Smooth muscle cell (in vitro differentiated cells): Measurements from ENCODE around the gene SLC38A10. TPM values are rescaled to one million over a fixed set of nuclear protein-coding genes. Genes with fewer than 3 reads are reported as not detected.

Source experiments
- DNase-seq: peaks from one replicate; lab custom pipeline; 2025; ENCODE audit not compliant: unreplicated experiment; lab: John Stamatoyannopoulos, UW
- H2AFZ ChIP-seq: fragments of 200-600 bp; sonication (generic); 2 replicates; pipeline ENCODE4 v1.6.0; 2016; ENCODE audit warnings: antibody characterized with exemption, low read depth, mild to moderate bottlenecking
- H3F3A ChIP-seq: fragments of 200-600 bp; sonication (generic); 2 replicates; pipeline ENCODE4 v1.6.0; 2017; ENCODE audit warnings: antibody characterized with exemption, low read depth
- H3K27ac ChIP-seq: fragments of 200-600 bp; sonication (generic); 2 replicates; pipeline ENCODE4 v1.5.1; 2016; ENCODE audit warnings: low read depth, mild to moderate bottlenecking
- H3K27me3 ChIP-seq: fragments of 200-600 bp; sonication (generic); 2 replicates; pipeline ENCODE4 v1.6.1; 2016; ENCODE audit warnings: low read depth, mild to moderate bottlenecking
- H3K36me3 ChIP-seq: fragments of 200-600 bp; sonication (generic); 2 replicates; pipeline ENCODE4 v1.5.1; 2016; ENCODE audit warnings: low read depth
- H3K4me1 ChIP-seq: fragments of 200-600 bp; sonication (generic); 2 replicates; pipeline ENCODE4 v1.5.1; 2016; ENCODE audit warnings: low read depth
- H3K4me2 ChIP-seq: fragments of 200-600 bp; sonication (generic); 2 replicates; pipeline ENCODE4 v1.6.0; 2016; ENCODE audit warnings: mild to moderate bottlenecking
- H3K4me3 ChIP-seq: fragments of 200-600 bp; sonication (generic); 2 replicates; pipeline ENCODE4 v1.5.1; 2016; ENCODE audit warnings: mild to moderate bottlenecking
- H3K79me2 ChIP-seq: fragments of 200-600 bp; sonication (generic); 2 replicates; pipeline ENCODE4 v1.6.0; 2016; ENCODE audit warnings: low read depth, mild to moderate bottlenecking
- H3K9ac ChIP-seq: fragments of 200-600 bp; sonication (generic); 2 replicates; pipeline ENCODE4 v1.6.0; 2016; ENCODE audit warnings: low read depth
- H3K9me3 ChIP-seq: fragments of 200-600 bp; sonication (generic); replicated peaks from 2 replicates; pipeline ENCODE4 v1.5.1; 2016; ENCODE audit warnings: low read depth
- H4K20me1 ChIP-seq: fragments of 200-600 bp; sonication (generic); 2 replicates; pipeline ENCODE4 v1.6.0; 2016; ENCODE audit warnings: low read depth
- CTCF ChIP-seq: fragments of 200-600 bp; sonication (generic); IDR thresholded peaks from 2 replicates; pipeline ENCODE4 v1.5.1; 2017; ENCODE audit warnings: borderline replicate concordance, mild to moderate bottlenecking, antibody characterized with exemption; ENCODE audit not compliant: insufficient read depth, poor library complexity, severe bottlenecking
- WGBS: methylation state at CpG from one replicate; pipeline ENCODE4 v1.1.7; 2016; ENCODE audit warnings: low lambda C conversion rate; 5-methylcytosine and 5-hydroxymethylcytosine counted together
- polyA plus RNA-seq: library from polyadenylated mRNA; unstranded; fragments of >200 nt; fragmentation: Nextera tagmentation; extraction: Ambion mirVana; gene quantifications from 2 replicates; pipeline ENCODE4 v1.2.1, GENCODE V29; 2016
- total RNA-seq: library from RNA; depleted of rRNA; stranded (reverse); fragments of >200 nt; gene quantifications from 2 replicates; pipeline ENCODE4 v1.2.3, GENCODE V29; 2014

Gene SLC38A10
- total and polyA plus RNA-seq, 2 experiments from 2014 or later = 61.6 to 97.1 TPM

- WGBS = 14% methylated on average over 56 of the region's 60 CpGs
- peaks cover 42% of the 10 kb centered on the region for H3K4me1 ChIP-seq
- H3K4me3 ChIP-seq = peak overlapping the region; percentile 72
- DNase-seq = no peak
- H3K4me2 ChIP-seq = peak overlapping the region; percentile 100
- H3K9ac ChIP-seq = peak overlapping the region; percentile 80
- H3K36me3 ChIP-seq = no peaks in the 10 kb centered on the region
- H3K27me3 ChIP-seq = no peaks in the 10 kb centered on the region
- H3K27ac ChIP-seq = peak overlapping the region; percentile 88
- H2AFZ ChIP-seq = no peak overlapping the region
- peaks cover 91% of the 10 kb centered on the region for H3K79me2 ChIP-seq
- H3K9me3 ChIP-seq = no peaks in the 10 kb centered on the region
- no peak for TF ChIP-seq CTCF
- peaks cover 43% of the 10 kb centered on the region for H4K20me1 ChIP-seq
- H3F3A ChIP-seq = peaks cover 11% of the 10 kb centered on the region
These were observed 45.8 kb upstream of the SLC38A10 start for GRCh38 chr17:81340607-81341515.

GRCh38 chr17:81339534-81340296 is 44.6 kb upstream of the SLC38A10 start:
- Histone ChIP-seq H3K36me3 (no peaks in the 10 kb centered on the region), H3F3A (peaks cover 11% of the 10 kb centered on the region), H3K4me2 (peak overlapping the region; percentile 100), H3K27ac (no peak overlapping the region), H3K4me3 (no peak overlapping the region), H3K4me1 (peaks cover 42% of the 10 kb centered on the region), H3K27me3 (no peaks in the 10 kb centered on the region), H3K79me2 (peaks cover 81% of the 10 kb centered on the region), H4K20me1 (peaks cover 43% of the 10 kb centered on the region), H2AFZ (no peak overlapping the region), H3K9ac (no peak overlapping the region), H3K9me3 (no peaks in the 10 kb centered on the region)
- WGBS = 43% methylated on average over 11 of the region's 11 CpGs
- DNase-seq = no peak
- no peak for TF ChIP-seq CTCF

- H3F3A ChIP-seq = peaks cover 11% of the 10 kb centered on the region
- no peak overlapping the region for H2AFZ ChIP-seq
- no peaks in the 10 kb centered on the region for H3K9me3 ChIP-seq
- no peak for TF ChIP-seq CTCF
- no peaks in the 10 kb centered on the region for H3K36me3 ChIP-seq
- H3K4me2 ChIP-seq = peak overlapping the region; percentile 100
- H4K20me1 ChIP-seq = peaks cover 43% of the 10 kb centered on the region
- H3K4me1 ChIP-seq = peaks cover 42% of the 10 kb centered on the region
- no peaks in the 10 kb centered on the region for H3K27me3 ChIP-seq
- H3K4me3 ChIP-seq = no peak overlapping the region
- H3K27ac ChIP-seq = peak overlapping the region; percentile 57
- no peak for DNase-seq
- peaks cover 75% of the 10 kb centered on the region for H3K79me2 ChIP-seq
- 35% methylated on average over 4 of the region's 4 CpGs for WGBS
- no peak overlapping the region for H3K9ac ChIP-seq
These were observed 44.1 kb upstream of the SLC38A10 start for GRCh38 chr17:81339191-81339533.
